Measurements from ENCODE around the gene RUNDC3A. TPM values are rescaled to one million over a fixed set of nuclear protein-coding genes. Genes with fewer than 3 reads are reported as not detected.
A peak's percentile ranks its signal among the peaks of the same experiment; 100 is the strongest.
"Not testable (repeated sequence)": the region's sequence is repeated elsewhere in the genome, so short reads cannot be mapped to it uniquely, and the experiment has no call there.

Gene RUNDC3A
- polyA plus RNA-seq, 1 experiment: 0.11 TPM

GRCh38 chr17:44327715-44328449 lies 19.5 kb downstream of the RUNDC3A start:
- peaks cover 2% of the 10 kb centered on the region; the same call in 1 of the 2 replicates for H3K9me3 ChIP-seq (ENCODE audit: control insufficient read depth, insufficient read depth, low read length)
- no peak overlapping the region for H3K27ac ChIP-seq (ENCODE audit: low read depth, low read length)
- no peak for TF ChIP-seq CTCF (IDR thresholded peaks at IDR 0.05; ENCODE audit: low read depth, low read length)
- H3K27me3 ChIP-seq (ENCODE audit: control insufficient read depth, insufficient read depth, low read length): no peaks in the 10 kb centered on the region
- no peak overlapping the region for H3K4me3 ChIP-seq (ENCODE audit: low read depth, low read length)
- POLR2A ChIA-PET: interaction anchor here (1.1 kb wide), 1 partner anchor 106 kb away, joined by 4 read pairs; no protein-coding TSS in a partner anchor
- CTCF ChIA-PET: interaction anchor here (0.9 to 1.1 kb wide), 3 partner anchors 117 to 124 kb away, joined by 3 to 5 read pairs (median 3); no protein-coding TSS in a partner anchor
- no peak for DNase-seq (ENCODE audit: low read depth, low spot score)

GRCh38 chr17:44329516-44329915 lies 21.1 kb downstream of the RUNDC3A start:
- CTCF ChIA-PET: interaction anchor here (0.6 to 2.9 kb wide), 4 partner anchors 11 to 286 kb away, joined by 3 to 16 read pairs (median 10); no protein-coding TSS in a partner anchor
- H3K27me3 ChIP-seq (ENCODE audit: control insufficient read depth, insufficient read depth, low read length); H3K4me3 ChIP-seq (ENCODE audit: low read depth, low read length); POLR2A ChIA-PET; H3K27ac ChIP-seq (ENCODE audit: low read depth, low read length); H3K9me3 ChIP-seq (ENCODE audit: control insufficient read depth, insufficient read depth, low read length); DNase-seq (ENCODE audit: low read depth, low spot score): not testable (repeated sequence)

- POLR2A ChIA-PET; H3K27ac ChIP-seq (ENCODE audit: low read depth, low read length): not testable (repeated sequence)
Measured at GRCh38 chr17:44330263-44330662, 21.9 kb downstream of the RUNDC3A start.

GRCh38 chr17:44331249-44331760 lies 22.9 kb downstream of the RUNDC3A start:
- CTCF ChIA-PET: interaction anchor here (0.6 to 2.9 kb wide), 14 partner anchors 9 to 191 kb away, joined by 3 to 16 read pairs (median 6); partner anchors contain the start of genes GRN and TMUB2
- Histone ChIP-seq H3K4me3 (ENCODE audit: low read depth, low read length) (no peak overlapping the region), H3K27ac (ENCODE audit: low read depth, low read length) (no peak overlapping the region), H3K9me3 (ENCODE audit: control insufficient read depth, insufficient read depth, low read length) (no peaks in the 10 kb centered on the region), H3K27me3 (ENCODE audit: control insufficient read depth, insufficient read depth, low read length) (peaks cover 10% of the 10 kb centered on the region)
- POLR2A ChIA-PET: interaction anchor here (0.7 to 1.3 kb wide), 2 partner anchors 13 to 121 kb away, joined by 3 read pairs; no protein-coding TSS in a partner anchor
- peak; percentile 74 for TF ChIP-seq CTCF (IDR thresholded peaks at IDR 0.05; ENCODE audit: low read depth, low read length)
- no peak for DNase-seq (ENCODE audit: low read depth, low spot score)

More at GRCh38 chr17:44330263-44330662, 21.9 kb downstream of the RUNDC3A start:
- H3K27me3 ChIP-seq (ENCODE audit: control insufficient read depth, insufficient read depth, low read length); H3K4me3 ChIP-seq (ENCODE audit: low read depth, low read length); H3K9me3 ChIP-seq (ENCODE audit: control insufficient read depth, insufficient read depth, low read length); DNase-seq (ENCODE audit: low read depth, low spot score): not testable (repeated sequence)
- CTCF ChIA-PET: interaction anchor here (0.7 to 2.9 kb wide), 14 partner anchors 9 to 192 kb away, joined by 3 to 16 read pairs (median 6); partner anchors contain the start of gene GRN

GRCh38 chr17:44333371-44333770 lies 25.0 kb downstream of the RUNDC3A start:
- no peak overlapping the region for H3K4me3 ChIP-seq (ENCODE audit: low read depth, low read length)
- TF ChIP-seq CTCF (IDR thresholded peaks at IDR 0.05; ENCODE audit: low read depth, low read length): no peak
- CTCF ChIA-PET: interaction anchor here (1.0 to 2.9 kb wide), 3 partner anchors 12 to 123 kb away, joined by 3 to 16 read pairs (median 5); partner anchors contain the start of gene GRN
- POLR2A ChIA-PET: no interaction called here
- H3K9me3 ChIP-seq (ENCODE audit: control insufficient read depth, insufficient read depth, low read length): no peaks in the 10 kb centered on the region
- no peak overlapping the region for H3K27ac ChIP-seq (ENCODE audit: low read depth, low read length)
- no peak for DNase-seq (ENCODE audit: low read depth, low spot score)
- H3K27me3 ChIP-seq (ENCODE audit: control insufficient read depth, insufficient read depth, low read length): peaks cover 14% of the 10 kb centered on the region
